Body of pancreas (tissue), 4 donors: ENCODE measurements around the gene TMSB10.

Source experiments
- CTCF ChIP-seq, 7 experiments: fragments of 450-650 bp in 4 of 7; fragments of 200-600 bp in 3 of 7; sonication (generic) in 3 of 7; IDR thresholded peaks; one replicate each; pipeline ENCODE4 v1.5.1; 2016 to 2019; ENCODE audit warnings: antibody characterized with exemption in 7 of 7
- POLR2A ChIP-seq, 3 donors: fragments of 450-650 bp; IDR thresholded peaks; one replicate each; pipeline ENCODE4 v1.6.1; 2016; ENCODE audit warnings: antibody characterized with exemption in 3 of 3, mild to moderate bottlenecking in 2 of 3

GRCh38 chr2:84899304-84900204 is 5.9 kb upstream of the TMSB10 start:
- TF ChIP-seq CTCF (IDR thresholded peaks at IDR 0.05) (no peak), POLR2A (IDR thresholded peaks at IDR 0.05) (no peak)
